HepG2 (cell line): ENCODE results near the gene UBE2D3. TPM values are rescaled to one million over a fixed set of nuclear protein-coding genes. Genes with fewer than 3 reads are reported as not detected.

Experiments
- AHR ChIP-seq: IDR thresholded peaks from 2 replicates; pipeline ENCODE4 v1.6.1; 2018; ENCODE audit warnings: missing genetic modification reagents, missing compliant biosample characterization
- CBFB ChIP-seq: sonication (generic); formaldehyde crosslinking; IDR thresholded peaks from 2 replicates; pipeline ENCODE4 v1.4.0; 2020; ENCODE audit warnings: missing genetic modification reagents
- CHD2 ChIP-seq: IDR thresholded peaks from 2 replicates; pipeline ENCODE4 v1.6.1; 2011; ENCODE audit warnings: low read depth, low read length, improper control_type of control experiment
- CHD4 ChIP-seq: fragments of 200-600 bp; sonication (generic); IDR thresholded peaks from 2 replicates; pipeline ENCODE4 v1.7.0; 2017; ENCODE audit warnings: mild to moderate bottlenecking, low read length, borderline replicate concordance
- EZH2 ChIP-seq: conservative IDR thresholded peaks from 2 replicates; pipeline ENCODE4 v1.6.1; 2012; ENCODE audit warnings: mild to moderate bottlenecking, low read depth, low read length, moderate library complexity
- HCFC1 ChIP-seq: fragments of 150-350 bp; IDR thresholded peaks from 2 replicates; pipeline ENCODE4 v1.6.1; 2014; ENCODE audit warnings: low read depth, low read length
- MAX ChIP-seq: IDR thresholded peaks from 2 replicates; pipeline ENCODE4 v1.6.1; 2012; ENCODE audit warnings: inconsistent platforms
- MIER2 ChIP-seq: IDR thresholded peaks from 2 replicates; pipeline ENCODE4 v1.6.1; 2016; ENCODE audit warnings: missing biosample characterization, missing genetic modification reagents
- NFYB ChIP-seq: sonication (generic); formaldehyde crosslinking; IDR thresholded peaks from 2 replicates; pipeline ENCODE4 v1.4.0; 2020; ENCODE audit warnings: missing genetic modification reagents
- NR1H2 ChIP-seq: sonication (generic); formaldehyde crosslinking; IDR thresholded peaks from 2 replicates; pipeline ENCODE4 v1.8.1; 2022; ENCODE audit warnings: low read depth, missing genetic modification reagents, borderline replicate concordance
- PBX2 ChIP-seq: IDR thresholded peaks from 2 replicates; pipeline ENCODE4 v1.6.1; 2016; ENCODE audit warnings: control low read depth
- TCF7L2 ChIP-seq: IDR thresholded peaks from 2 replicates; pipeline ENCODE4 v1.6.1; 2011; ENCODE audit warnings: mild to moderate bottlenecking, low read depth, low read length, moderate library complexity
- ZBTB49 ChIP-seq: sonication (generic); formaldehyde crosslinking; IDR thresholded peaks from 2 replicates; pipeline ENCODE4 v1.4.0; 2020; ENCODE audit warnings: missing genetic modification reagents, borderline replicate concordance
- ZIK1 ChIP-seq: sonication (generic); formaldehyde crosslinking; IDR thresholded peaks from 2 replicates; pipeline ENCODE4 v1.5.0; 2020; ENCODE audit warnings: mild to moderate bottlenecking, low read depth, missing genetic modification reagents, borderline replicate concordance
- ZNF34 ChIP-seq: sonication (generic); formaldehyde crosslinking; IDR thresholded peaks from 2 replicates; pipeline ENCODE4 v1.4.0; 2020; ENCODE audit warnings: mild to moderate bottlenecking, missing genetic modification reagents, borderline replicate concordance
- ZNF678 ChIP-seq: sonication (generic); formaldehyde crosslinking; IDR thresholded peaks from 2 replicates; pipeline ENCODE4 v1.4.0; 2020; ENCODE audit warnings: mild to moderate bottlenecking, missing genetic modification reagents
- ZNF780A ChIP-seq: sonication (generic); formaldehyde crosslinking; IDR thresholded peaks from 2 replicates; pipeline ENCODE4 v1.8.0; 2022; ENCODE audit warnings: mild to moderate bottlenecking, missing genetic modification reagents, moderate library complexity
- ZNF790 ChIP-seq: sonication (generic); formaldehyde crosslinking; IDR thresholded peaks from 2 replicates; pipeline ENCODE4 v1.8.0; 2022; ENCODE audit warnings: missing genetic modification reagents, mild to moderate bottlenecking, borderline replicate concordance
- ZNF879 ChIP-seq: sonication (generic); formaldehyde crosslinking; IDR thresholded peaks from 2 replicates; pipeline ENCODE4 v1.8.1; 2023; ENCODE audit warnings: missing genetic modification reagents
- ZZZ3 ChIP-seq: sonication (generic); formaldehyde crosslinking; IDR thresholded peaks from 2 replicates; pipeline ENCODE4 v1.4.0; 2020; ENCODE audit warnings: missing genetic modification reagents, mild to moderate bottlenecking, borderline replicate concordance
- polyA plus RNA-seq, 8 experiments: library from polyadenylated mRNA; depleted of rRNA in 3 of 8; stranded (reverse) in 7 of 8; unstranded in 1 of 8; fragments of >200 nt; fragmentation: Illumina TruSeq in 4 of 8; extraction: Trizol in 4 of 8; gene quantifications; 2 replicates each; pipeline versions ENCODE4 v1.2.1 to v1.2.3, GENCODE V29; 2011 to 2016; ENCODE audit warnings: low read depth in 4 of 8, missing spikeins in 1 of 8, mixed read lengths in 1 of 8; ENCODE audit not compliant: insufficient read depth in 1 of 8
- total RNA-seq, 5 experiments: library from RNA; depleted of rRNA; stranded (reverse); fragments of >200 nt; fragmentation: Illumina TruSeq; extraction: Trizol; gene quantifications; 2 replicates each; pipeline ENCODE4 v1.2.3, GENCODE V29; 2016; ENCODE audit warnings: low read depth in 1 of 5
- TF ChIP-seq, protein P1 (sequence below): sonication (generic); formaldehyde crosslinking; IDR thresholded peaks from 2 replicates; pipeline ENCODE4 v1.5.1; 2020; ENCODE audit warnings: mild to moderate bottlenecking, missing genetic modification reagents
- TF ChIP-seq, protein P2 (sequence below): sonication (generic); formaldehyde crosslinking; IDR thresholded peaks from 2 replicates; pipeline ENCODE4 v1.5.0; 2020; ENCODE audit warnings: mild to moderate bottlenecking, missing genetic modification reagents

UBE2D3 gene
- total and polyA plus RNA-seq, 2 of the 13 experiments (the other 11 are each of a cell fraction or from before 2014, with no cell fraction given), result 224 to 293 TPM

- TF ChIP-seq ZNF790 (CRISPR knock-in tag) (peak; percentile 59; the same call in 1 of the 2 replicates), ZNF678 (CRISPR knock-in tag) (peak; percentile 91), CHD4 (no peak), MIER2 (CRISPR knock-in tag) (peak; percentile 69; the same call in 1 of the 2 replicates), MAX (peak; percentile 95), HCFC1 (no peak), PBX2 (no peak), TCF7L2 (no peak), ZNF780A (CRISPR knock-in tag) (peak; percentile 90), ZZZ3 (peak; percentile 89; the same call in 1 of the 2 replicates), NR1H2 (CRISPR knock-in tag) (no peak), NFYB (CRISPR knock-in tag) (peak; percentile 64), ZNF34 (CRISPR knock-in tag) (peak; percentile 91; the same call in 1 of the 2 replicates), ZIK1 (CRISPR knock-in tag) (peak; percentile 71), AHR (CRISPR knock-in tag) (peak; percentile 29; the same call in 1 of the 2 replicates), ZBTB49 (no peak), CBFB (CRISPR knock-in tag) (peak; percentile 57), CHD2 (peak; percentile 70; the same call in 1 of the 2 replicates), ZNF879 (CRISPR knock-in tag) (0 out of 2 replicates have a peak, but pooled peaks have one; percentile 49), EZH2 (no peak)
- TF ChIP-seq, protein P1, sequence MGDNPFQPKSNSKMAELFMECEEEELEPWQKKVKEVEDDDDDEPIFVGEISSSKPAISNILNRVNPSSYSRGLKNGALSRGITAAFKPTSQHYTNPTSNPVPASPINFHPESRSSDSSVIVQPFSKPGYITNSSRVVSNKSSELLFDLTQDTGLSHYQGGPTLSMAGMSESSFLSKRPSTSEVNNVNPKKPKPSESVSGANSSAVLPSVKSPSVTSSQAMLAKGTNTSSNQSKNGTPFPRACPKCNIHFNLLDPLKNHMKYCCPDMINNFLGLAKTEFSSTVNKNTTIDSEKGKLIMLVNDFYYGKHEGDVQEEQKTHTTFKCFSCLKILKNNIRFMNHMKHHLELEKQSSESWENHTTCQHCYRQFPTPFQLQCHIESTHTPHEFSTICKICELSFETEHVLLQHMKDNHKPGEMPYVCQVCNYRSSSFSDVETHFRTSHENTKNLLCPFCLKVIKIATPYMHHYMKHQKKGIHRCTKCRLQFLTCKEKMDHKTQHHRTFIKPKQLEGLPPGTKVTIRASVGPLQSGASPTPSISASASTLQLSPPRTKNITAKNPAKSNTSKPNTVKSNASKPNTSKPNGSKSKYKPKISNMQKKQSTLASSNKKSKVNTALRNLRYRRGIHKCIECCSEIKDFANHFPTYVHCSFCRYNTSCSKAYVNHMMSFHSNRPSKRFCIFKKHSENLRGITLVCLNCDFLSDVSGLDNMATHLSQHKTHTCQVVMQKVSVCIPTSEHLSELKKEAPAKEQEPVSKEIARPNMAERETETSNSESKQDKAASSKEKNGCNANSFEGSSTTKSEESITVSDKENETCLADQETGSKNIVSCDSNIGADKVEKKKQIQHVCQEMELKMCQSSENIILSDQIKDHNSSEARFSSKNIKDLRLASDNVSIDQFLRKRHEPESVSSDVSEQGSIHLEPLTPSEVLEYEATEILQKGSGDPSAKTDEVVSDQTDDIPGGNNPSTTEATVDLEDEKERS (CRISPR knock-in tag), result no peak
- TF ChIP-seq, protein P2, sequence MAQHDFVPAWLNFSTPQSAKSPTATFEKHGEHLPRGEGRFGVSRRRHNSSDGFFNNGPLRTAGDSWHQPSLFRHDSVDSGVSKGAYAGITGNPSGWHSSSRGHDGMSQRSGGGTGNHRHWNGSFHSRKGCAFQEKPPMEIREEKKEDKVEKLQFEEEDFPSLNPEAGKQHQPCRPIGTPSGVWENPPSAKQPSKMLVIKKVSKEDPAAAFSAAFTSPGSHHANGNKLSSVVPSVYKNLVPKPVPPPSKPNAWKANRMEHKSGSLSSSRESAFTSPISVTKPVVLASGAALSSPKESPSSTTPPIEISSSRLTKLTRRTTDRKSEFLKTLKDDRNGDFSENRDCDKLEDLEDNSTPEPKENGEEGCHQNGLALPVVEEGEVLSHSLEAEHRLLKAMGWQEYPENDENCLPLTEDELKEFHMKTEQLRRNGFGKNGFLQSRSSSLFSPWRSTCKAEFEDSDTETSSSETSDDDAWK (CRISPR knock-in tag), result no peak
Observed at GRCh38 chr4:102868781-102869568, 41.6 kb upstream of the UBE2D3 start, which contains the start of gene CISD2 (continued).
